Measurements from ENCODE around the gene CDK10.
"Not testable (repeated sequence)": the region's sequence is repeated elsewhere in the genome, so short reads cannot be mapped to it uniquely, and the experiment has no call there.

Gene CDK10

DNA sequence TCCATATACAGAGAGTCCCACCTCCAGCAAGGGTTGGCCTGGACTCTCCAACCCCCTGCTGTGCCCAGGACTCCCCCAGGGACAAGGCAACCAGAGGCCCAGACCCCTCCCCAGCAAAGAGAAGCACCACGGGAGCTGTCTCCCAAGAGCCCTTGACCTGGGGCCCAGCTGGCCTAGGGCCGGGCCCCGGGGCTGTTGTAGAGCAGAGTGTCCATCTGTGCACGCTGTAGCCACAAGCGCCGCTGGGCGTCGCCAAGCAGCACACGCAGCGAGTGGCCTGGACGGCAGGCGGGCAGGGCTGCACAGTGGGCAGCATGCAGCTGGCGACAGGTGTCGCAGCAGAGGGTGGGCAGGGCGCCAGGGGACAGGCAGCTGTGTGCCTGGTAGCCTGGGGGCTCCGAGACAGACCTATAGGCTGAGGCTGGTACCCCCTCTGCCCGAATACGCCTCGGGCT lies 10.7 kb downstream of the CDK10 start:
- no peak for DNase-seq

DNA sequence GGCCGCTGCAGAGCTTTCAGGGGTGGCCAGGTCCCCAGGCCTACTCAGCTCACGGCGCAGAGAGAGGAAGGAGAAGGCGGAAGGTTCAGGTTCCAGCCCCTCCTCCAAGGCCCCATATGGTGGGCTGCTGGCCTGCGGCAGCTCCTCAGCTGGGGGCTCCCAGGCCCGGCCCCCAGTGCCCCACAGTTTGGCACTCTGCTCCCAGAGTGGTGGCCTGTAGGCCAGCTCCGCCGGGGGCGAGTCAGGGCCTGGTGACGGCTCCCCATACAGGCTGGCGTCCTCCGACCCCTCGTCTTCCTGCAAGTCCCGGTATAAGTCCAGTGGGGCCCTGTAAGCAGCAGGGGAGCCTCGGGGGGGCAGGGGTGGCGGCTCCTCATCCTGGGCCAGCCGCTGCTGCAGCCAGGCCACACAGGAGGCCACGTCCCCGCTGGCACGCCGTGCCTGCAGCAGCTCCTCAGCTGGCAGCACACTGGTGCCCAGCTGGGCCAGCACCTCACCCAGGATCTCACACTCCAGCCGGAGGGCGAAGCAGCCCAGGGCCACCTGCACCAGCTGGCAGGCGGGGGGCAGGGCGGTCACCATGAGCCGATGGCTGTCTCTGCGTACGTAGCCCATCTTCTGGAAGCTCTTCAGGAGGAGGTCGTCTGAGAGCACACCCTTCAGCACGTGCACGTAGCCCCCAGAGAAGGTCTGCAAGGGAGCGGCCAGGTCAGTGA lies 11.3 kb downstream of the CDK10 start:
- no peak for DNase-seq

DNA sequence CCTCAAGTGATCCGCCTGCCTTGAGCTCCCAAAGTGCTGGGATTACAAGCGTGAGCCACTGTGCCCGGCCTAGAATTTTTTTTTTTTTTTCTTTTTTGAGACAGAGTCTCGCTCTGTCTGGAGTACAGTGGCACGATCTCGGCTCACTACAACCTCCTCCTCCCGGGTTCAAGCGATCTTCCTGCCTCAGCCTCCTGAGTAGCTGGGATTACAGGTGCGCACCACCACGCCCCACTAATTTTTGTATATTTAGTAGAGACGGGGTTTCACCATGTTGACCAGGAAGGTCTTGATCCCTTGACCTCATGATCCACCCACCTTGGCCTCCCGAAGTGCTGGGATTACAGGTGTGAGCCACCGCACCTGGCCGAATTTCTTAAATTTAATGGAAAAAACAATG lies 12.2 kb downstream of the CDK10 start:
- DNase-seq = not testable (repeated sequence)

DNA sequence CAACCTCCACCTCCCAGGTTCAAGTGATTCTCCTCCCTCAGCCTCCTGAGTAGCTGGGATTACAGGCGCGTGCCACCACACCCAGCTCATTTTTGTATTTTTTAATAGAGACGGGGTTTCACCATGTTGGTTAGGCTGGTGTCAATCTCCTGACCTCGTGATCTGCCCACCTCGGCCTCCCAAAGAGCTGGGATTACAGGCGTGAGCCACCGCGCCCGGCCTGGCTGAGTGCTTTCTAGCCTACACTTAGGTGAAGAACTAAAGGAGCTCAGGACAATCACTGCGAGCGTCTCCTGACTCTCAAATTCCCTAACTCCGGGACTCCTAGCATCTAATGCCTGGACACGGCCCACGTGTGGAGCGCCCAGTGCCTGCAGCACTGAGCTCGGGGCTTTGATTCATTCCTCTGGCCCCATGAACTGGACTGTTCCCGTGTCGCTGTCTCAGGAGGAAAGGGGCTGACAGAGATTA lies 13.2 kb downstream of the CDK10 start:
- not testable (repeated sequence) for DNase-seq

DNA sequence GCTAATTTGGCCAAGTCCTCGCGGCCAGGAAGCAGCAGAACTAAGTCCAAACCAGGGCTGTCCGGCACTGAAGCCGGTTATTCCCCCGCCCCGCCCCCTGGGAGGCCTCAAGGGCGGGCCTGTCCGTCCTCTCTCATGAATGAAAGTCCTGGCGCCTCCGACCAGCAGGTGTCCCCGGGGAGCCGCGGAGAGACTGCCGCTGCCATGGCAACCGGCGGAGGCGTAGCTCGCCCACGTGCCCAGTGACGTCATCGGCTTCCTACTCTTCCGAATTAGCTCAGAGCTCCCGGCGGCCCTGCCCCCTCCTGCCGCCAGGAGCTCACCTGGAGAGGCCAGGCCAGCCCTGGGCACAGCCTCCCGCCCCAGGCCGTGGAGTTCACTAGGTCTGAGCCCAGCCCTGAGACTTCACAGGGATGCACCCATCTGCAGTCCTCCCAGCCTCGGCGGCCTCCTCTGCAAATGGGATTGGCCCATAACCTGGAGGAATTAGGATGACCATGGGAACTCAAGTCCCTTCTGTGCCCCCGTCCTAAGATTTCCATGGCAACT lies 13.7 kb downstream of the CDK10 start:
- DNase-seq = peak; percentile 99

DNA sequence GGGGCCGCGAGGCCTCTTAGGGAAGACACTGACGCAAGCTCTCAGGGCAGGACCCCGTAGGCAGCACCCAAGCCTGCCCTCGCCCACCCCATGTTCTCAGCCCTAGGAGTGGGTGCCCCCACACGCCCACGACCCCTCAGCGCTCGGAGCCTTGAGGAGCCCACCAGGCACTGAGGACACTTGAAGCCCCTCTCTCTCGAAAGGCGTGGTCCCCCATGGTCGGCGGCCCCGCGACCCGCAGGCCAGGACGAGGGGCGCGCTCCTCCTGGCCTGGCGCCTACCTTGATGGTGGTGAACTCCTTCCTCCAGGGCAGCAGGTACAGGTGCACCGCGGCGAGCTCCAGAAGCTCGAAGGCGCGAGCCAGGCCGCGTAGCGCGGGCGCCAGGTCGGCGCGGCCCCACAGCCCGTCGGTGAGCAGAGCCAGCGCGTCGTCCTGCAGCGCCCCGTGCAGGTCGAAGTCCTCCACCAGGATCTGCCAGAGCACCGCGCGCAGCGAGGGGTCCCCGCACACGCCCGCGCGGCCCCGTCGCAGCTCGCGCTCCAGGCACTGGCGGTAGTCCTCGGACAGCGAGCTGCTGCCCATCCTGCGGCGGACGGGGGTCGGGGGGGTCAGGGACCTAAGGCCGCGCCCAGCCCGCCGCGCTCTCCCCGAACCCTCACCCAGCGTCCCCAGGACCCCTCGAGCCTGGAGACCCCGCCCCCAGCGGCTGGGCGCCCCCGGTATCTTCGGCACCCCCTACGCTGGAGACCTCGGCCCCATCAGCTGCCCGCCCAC lies 14.3 kb downstream of the CDK10 start:
- peak; percentile 45 for DNase-seq

DNA sequence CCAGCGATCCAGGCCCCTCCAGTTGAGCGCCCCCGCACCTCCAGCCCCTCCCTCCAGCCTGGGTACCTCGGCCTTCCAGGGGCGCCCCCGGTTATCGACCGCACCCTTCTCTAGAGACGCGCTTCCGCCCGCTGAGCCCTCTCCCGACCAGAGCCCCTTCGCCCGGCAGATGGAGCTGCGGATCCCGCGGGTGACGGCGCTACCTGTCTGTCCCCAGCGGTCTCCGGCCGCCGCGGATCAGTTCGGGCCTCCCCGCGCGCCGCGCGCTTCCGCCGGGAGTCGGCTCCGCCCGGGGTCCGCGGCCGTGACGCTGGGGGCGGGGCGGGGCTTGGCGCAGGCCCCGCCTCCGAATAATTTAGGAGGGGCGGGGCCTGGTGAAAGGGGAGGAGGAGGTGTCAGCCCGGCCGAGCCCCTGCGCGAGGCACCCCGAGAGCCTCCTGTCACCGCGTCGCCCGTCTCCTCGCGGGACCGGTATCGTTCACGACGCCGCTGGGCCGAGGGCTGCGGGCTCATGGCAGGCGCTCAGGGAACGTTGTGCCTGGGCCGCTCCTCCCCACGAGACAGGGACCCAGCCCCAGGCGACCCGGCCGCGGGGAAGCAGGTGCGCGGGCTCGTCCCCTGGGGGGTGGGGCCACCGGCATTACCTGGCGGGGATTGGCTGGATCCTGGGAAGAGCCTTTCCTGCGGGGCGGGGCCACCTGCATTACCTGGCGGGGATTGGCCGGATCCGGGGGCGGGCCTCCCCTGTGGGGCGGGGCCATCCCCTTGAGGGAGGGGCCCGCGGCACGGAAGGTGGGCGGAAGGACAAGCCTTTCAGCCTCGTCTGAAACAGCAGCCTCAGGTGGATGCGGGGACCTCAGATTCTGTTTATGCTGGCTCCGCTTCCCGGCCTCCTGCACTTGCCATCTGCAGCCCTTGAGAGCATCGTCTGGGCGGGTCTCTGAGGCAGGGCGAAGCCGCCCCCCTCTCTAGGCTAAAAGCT lies 15.2 kb downstream of the CDK10 start, which contains the start of gene SPATA2L:
Gene SPATA2L (minus strand): TSS at position 281 of the 982 bp plus-strand sequence. CDS start 473 bp downstream, outside the sequence.
- peak; percentile 98 for DNase-seq

DNA sequence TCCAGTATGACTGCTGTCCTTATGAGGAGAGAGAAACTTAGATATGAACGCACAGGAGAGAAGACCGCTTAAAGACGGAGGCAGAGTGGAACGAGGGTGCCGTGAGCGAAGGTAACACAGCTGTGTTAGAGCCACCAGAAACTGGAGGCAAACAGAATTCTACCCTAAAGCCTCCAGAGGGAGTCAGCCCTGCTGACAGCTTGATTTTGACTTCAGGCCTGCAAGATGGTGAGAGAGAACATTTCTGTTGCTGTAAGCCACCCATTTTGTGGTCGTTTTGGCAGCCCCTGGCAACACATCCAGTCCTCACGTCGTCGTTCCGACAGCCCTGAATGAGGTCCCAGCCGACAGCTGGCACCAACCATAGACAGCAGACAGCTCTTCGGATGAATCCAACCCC lies 17.8 kb downstream of the CDK10 start:
- DNase-seq = no peak

DNA sequence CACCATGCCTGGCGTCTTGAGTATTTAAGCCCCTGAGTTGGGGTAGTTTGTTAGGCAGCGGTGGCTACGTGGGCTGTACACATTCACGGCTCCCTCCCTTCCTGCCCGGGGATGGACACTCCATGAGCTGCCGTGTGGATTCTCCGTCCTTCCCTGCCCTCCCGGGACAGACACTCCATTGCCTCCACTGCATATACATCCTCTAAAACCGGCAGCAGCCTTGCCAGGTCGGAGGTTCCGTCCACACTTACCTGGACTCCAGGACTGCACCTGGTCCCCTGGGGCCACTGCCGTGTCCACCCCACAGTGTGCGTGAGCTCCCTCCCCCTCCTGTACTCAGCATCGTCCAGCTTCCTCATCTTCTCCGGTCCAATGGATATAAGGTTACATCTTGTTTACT lies 18.5 kb downstream of the CDK10 start:
- no peak for DNase-seq

DNA sequence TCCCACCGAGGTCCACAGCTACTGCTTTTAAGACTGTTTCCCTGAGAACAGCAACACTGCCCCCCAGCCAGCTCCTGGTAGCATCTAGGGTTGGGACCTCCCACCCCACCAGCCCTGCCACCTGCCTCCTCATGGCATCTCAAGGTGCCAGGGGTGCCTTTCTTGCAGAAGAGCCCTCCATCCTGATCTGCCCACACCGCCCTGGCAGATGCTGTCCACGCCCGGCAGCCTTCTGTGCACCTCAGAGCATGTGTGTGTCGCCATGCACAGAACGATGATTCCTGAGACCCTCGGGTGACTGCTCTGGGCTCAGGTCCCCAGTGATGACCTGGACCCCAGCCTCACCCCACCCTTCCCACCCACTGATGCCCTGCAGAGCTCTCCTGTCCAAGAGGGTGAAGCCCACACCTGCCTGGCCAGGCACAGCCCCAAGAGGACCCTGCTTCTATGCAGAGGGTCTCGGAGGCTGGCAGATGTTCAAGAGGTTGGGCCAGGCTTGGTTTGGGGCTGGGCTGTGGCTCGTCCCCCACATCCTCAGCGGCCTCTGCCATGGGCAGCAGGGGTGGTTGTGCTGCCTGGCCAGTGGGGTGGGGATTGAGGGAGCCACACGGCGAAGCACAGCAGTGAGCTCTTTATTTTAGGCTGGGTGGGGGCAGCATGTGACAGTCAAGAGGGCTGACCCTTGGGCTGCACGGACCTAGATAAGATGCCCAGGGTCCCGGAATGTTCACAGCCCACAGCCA lies 20.2 kb downstream of the CDK10 start:
- DNase-seq = no peak

DNA sequence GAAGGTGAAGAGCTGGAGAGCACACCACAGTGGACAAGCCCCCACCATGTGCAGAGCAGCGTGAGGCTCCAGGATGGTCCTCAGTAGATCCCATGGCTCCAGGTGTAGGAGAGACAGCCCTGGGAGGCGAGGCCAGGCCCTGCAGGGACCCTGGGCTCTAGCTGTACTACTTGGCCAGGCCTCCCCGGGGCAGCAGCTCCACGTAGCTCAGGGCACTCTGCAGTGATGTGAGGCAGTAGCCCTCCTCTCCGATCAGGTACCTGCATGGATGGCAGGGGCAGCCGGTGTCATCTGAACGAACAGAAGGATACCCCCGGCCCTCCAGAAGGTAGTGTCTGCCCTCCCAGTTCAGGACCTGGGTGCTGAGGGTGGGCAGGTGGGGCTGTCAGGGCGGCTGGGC lies 21.2 kb downstream of the CDK10 start:
- DNase-seq = no peak

DNA sequence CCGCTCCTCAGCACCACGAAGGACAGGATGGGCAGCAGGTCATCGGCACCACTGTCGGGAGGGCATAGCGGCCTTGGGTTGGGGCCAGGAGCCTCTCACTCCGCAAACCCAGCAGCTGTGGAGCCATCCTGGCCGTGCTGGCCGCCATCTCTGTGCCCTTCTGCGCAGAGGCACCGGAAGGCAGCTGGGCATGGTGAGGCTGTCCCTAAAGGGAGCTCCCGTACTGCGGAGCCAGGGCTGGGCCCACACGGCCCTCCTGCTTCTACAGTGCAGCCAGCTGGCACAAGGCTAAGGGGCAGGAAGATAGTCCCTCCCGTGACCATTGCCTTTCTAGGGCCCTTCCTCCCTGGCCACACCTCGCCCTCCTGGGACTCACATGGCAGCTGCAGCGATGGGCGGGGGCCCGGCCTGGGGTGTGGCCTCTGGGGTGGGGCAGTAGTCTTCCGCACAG lies 22.0 kb downstream of the CDK10 start:
- DNase-seq = no peak

DNA sequence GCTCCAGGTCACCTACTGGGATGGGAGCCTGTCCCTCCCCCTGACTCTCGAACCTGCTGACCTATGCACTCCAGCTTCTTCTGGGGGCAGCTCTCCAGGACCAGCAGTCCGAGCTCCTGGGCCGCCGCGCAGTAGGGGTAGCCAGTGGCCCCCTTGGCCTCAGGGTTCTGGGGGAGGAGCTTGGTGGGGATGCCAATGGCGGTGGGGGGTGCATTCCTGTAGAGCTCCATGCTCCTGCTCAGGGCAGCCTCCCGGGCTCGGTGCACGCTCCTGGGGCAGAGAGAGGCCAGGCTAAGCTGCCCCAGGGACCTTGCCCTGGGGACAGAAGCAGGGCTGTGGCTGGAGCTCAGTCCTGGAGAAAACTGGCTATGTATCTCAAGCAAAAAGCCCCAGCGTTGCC lies 22.7 kb downstream of the CDK10 start:
- no peak for DNase-seq

DNA sequence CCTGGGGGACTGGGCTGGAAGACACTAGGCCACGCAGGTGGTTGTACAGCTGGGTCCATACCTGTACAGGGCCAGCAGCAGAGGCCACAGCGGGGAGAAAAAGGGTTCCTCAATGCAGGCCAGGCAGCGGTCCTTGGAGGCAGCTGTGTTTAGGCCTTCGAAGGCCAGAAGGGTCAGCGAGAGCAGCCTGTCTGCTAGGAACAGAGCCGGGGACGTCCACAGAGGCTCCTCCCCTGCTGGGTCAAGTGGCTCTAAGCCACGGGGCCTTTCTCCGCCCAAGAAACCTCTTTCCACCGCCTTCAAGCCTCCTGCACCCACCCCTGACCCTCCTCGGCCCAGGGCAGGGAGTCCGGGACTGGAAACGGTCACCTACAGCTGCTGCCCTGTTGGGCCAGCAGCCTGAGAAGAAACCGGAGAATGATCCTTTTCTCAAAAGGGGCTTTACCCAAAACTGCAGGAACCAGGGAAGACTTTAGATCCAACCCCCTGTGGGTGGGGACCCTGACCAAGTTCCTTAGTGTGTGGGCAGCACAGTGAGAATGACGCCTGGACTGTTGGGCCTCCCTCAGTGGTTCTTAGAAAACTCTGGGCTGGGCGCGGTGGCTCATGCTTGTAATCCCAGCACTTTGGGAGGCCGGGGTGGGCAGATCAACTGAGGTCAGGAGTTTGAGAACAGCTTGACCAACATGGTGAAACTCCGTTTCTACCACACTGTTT lies 23.4 kb downstream of the CDK10 start:
- no peak for DNase-seq

DNA sequence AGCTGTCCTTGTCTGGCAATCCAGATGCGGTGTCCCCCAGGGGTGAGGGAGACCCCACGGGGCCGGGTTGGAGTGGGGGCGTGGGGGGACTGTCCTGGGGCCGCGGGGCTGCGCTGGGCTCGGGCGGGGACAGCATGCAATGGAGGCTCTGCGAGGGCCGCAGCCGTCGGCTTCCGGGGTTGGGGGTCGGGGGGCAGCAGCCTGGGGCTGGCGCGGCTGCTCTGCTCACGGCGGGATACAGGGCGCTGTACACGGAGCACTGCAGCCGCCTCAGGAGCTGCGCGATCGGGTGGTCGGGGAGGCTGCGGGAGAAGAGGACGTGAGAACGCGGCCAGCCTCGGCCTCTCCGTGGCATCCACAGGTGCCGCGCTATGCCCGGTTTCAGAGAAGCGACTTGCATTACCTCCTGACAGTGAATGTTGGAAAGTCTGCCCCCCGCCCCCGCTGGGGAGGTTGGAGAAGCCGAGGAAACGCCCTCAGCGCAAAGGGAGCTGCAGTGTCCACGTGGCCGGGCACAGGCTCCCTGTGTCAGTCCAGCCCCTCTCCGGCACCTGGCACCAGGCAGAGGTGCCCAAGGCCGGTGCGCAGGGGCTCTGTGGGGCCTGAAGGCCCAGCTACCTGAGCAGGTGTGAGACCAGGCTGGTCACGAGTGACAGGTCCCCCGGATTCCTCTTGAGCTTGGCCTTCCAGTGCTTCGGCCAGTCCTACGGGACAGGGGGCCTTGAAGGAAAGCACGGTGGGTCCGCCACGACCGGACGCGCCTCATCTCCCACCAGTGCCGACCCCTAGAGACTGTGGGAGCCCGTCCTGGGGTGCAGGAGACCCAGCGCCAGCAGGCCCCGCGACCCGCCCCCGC lies 24.4 kb downstream of the CDK10 start:
- no peak for DNase-seq

DNA sequence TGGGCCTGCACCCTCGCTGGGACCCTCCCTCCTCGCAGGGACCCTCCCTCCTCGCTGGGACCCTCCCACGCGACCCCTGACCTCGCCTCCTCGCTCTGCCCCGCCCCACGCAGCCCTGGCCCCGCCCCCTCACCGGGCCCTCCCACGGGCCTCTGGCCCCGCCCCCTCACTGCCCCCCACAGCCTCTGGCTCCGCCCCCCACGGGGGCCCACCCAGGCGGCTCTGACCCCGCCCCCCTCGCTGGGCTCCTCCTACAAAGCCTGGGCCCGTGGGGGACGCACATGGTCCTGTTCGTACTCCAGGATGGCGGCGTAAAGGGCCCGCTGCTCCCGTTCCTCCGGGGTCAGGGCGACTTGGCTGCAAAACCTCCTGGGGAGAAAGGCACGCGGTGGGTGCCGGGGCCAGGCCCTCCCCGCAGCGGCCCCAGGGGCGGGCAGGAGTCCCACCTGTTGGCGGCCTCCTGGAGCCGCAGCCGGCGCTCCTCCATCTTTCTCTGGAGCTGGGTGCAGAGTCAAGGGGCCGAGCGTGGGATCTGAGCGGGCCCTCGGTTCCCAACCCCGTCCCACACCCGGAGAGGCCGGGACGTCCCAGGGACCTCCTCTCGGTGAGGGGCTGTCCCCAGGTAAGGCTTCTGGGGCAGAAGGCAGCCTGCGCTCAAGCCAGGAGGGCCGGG lies 25.2 kb downstream of the CDK10 start:
- peak; percentile 72 for DNase-seq

DNA sequence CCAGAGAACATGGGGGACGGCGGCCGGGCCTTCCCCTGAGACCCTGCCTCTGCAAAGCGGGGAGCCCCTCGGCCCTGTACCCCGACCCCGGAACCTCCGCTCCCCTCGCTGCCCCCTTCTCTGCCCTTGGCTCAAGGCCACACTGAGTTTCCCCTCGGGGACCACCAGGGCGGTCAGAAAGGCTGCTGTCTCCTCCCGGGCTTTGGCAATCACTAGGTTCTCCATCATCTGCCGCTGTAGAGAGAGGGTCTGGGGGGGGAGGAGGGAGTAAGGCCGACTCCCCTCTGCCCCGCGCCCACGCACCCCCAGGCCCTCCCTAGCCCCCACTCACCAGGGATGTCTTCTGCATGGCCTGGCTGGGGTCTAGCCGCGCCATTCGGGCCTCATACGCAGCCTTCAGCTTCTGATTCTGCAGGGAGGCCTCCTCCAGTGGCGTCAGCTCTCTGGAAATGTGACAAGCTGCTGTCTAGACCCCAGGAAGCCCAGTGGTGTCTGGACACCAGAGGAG lies 25.8 kb downstream of the CDK10 start:
- no peak for DNase-seq

DNA sequence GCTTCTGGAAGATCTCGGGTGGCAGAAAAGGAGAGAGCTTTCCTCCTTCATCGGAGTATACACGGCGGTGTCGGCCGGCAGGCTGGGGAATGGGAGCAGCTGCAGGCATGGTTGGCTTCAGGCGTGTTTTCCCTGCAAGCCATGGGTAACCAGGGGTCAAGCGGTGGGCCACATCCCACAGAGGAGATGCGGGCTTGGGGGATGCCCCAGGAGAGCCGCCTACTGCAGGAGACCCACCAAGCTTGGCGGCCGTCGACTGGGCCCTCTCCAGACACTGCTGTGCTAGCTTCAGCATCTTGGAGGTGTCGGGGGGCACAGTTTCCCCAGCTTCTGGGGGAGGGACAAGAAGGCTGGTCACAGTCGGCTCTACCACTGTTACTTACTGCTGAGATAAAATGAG lies 30.0 kb downstream of the CDK10 start:
- no peak for DNase-seq

Data from NCI-H2171 (cell line).